Neuronal stem cell (in vitro differentiated cells): ENCODE data around the gene CCNDBP1.
A peak's percentile ranks its signal among the peaks of the same experiment; 100 is the strongest.

Experiments used
- DNase-seq: peaks from one replicate; pipeline ENCODE4 v3.0.0-alpha.2; 2013; ENCODE audit warnings: low spot score
- H2AFZ ChIP-seq: one replicate; pipeline ENCODE4 v1.6.1; 2013; ENCODE audit warnings: mild to moderate bottlenecking, low read length, inconsistent platforms
- H2AK5ac ChIP-seq: 2 replicates; pipeline ENCODE4 v1.6.1; 2013; ENCODE audit warnings: low read depth, mild to moderate bottlenecking, inconsistent platforms, low read length, moderate library complexity, mixed read lengths
- H2BK120ac ChIP-seq: 2 replicates; pipeline ENCODE4 v1.6.1; 2013; ENCODE audit warnings: low read depth, mild to moderate bottlenecking, inconsistent platforms, low read length, moderate library complexity, mixed read lengths
- H2BK12ac ChIP-seq: one replicate; pipeline ENCODE4 v1.6.1; 2013; ENCODE audit warnings: low read length, inconsistent platforms
- H2BK15ac ChIP-seq: 2 replicates; pipeline ENCODE4 v1.6.1; 2013; ENCODE audit warnings: mild to moderate bottlenecking, low read length, inconsistent platforms, mixed read lengths
- H2BK5ac ChIP-seq: one replicate; pipeline ENCODE4 v1.6.1; 2013; ENCODE audit warnings: inconsistent platforms, mild to moderate bottlenecking, low read length, moderate library complexity
- H3K14ac ChIP-seq: one replicate; pipeline ENCODE4 v1.6.1; 2013; ENCODE audit warnings: low read length, inconsistent platforms
- H3K18ac ChIP-seq: 2 replicates; pipeline ENCODE4 v1.6.1; 2013; ENCODE audit warnings: low read length, inconsistent platforms
- H3K23ac ChIP-seq: 2 replicates; pipeline ENCODE4 v1.6.1; 2013; ENCODE audit warnings: low read depth, mild to moderate bottlenecking, mixed read lengths, low read length, inconsistent platforms; ENCODE audit not compliant: poor library complexity
- H3K27ac ChIP-seq: replicated peaks from 3 replicates; pipeline ENCODE4 v1.5.1; 2013; ENCODE audit warnings: low read length, inconsistent platforms
- H3K27me3 ChIP-seq, 3 experiments: 2 replicates each; pipeline ENCODE4 v1.6.1; 2013; ENCODE audit warnings: low read length in 3 of 3, mild to moderate bottlenecking in 2 of 3, inconsistent platforms in 1 of 3, low read depth in 1 of 3, mixed read lengths in 1 of 3, moderate library complexity in 1 of 3; ENCODE audit not compliant: control insufficient read depth in 3 of 3, insufficient read depth in 3 of 3
- H3K36me3 ChIP-seq, 2 donors: replicated peaks in 1 of 2; 2 replicates each; pipeline ENCODE4 v1.6.1; 2013; ENCODE audit warnings: low read length in 2 of 2; ENCODE audit not compliant: control insufficient read depth in 2 of 2, insufficient read depth in 2 of 2
- H3K4ac ChIP-seq: 2 replicates; pipeline ENCODE4 v1.6.1; 2013; ENCODE audit warnings: inconsistent platforms, mild to moderate bottlenecking, low read length, moderate library complexity
- H3K4me1 ChIP-seq, 2 donors: 1 replicate in 1 of 2; 2 replicates in 1 of 2; pipeline ENCODE4 v1.6.1; 2013; ENCODE audit warnings: low read length in 2 of 2, low read depth in 1 of 2; ENCODE audit not compliant: control insufficient read depth in 2 of 2, insufficient read depth in 1 of 2
- H3K4me2 ChIP-seq: one replicate; pipeline ENCODE4 v1.6.1; 2013; ENCODE audit warnings: mild to moderate bottlenecking, low read length, inconsistent platforms; ENCODE audit not compliant: insufficient read depth, poor library complexity, severe bottlenecking
- H3K4me3 ChIP-seq, 2 donors: 2 replicates each; pipeline ENCODE4 v1.5.1; 2013; ENCODE audit warnings: low read length in 2 of 2, mild to moderate bottlenecking in 2 of 2, inconsistent platforms in 1 of 2, moderate library complexity in 1 of 2
- H3K79me1 ChIP-seq: one replicate; pipeline ENCODE4 v1.6.1; 2013; ENCODE audit warnings: low read depth, mild to moderate bottlenecking, inconsistent platforms, low read length, moderate library complexity
- H3K9ac ChIP-seq: one replicate; pipeline ENCODE4 v1.6.1; 2013; ENCODE audit warnings: mild to moderate bottlenecking, low read depth, low read length, inconsistent platforms; ENCODE audit not compliant: poor library complexity
- H3K9me3 ChIP-seq, 2 donors: replicated peaks in 1 of 2; 2 replicates each; pipeline versions ENCODE3 to v1.6.1; 2013; ENCODE audit warnings: low read length in 2 of 2, mild to moderate bottlenecking in 2 of 2, inconsistent platforms in 1 of 2, low read depth in 1 of 2, mixed read lengths in 1 of 2, moderate library complexity in 1 of 2; ENCODE audit not compliant: control insufficient read depth in 2 of 2, insufficient read depth in 1 of 2
- H4K8ac ChIP-seq: one replicate; pipeline ENCODE4 v1.6.1; 2013; ENCODE audit warnings: low read depth, mild to moderate bottlenecking, inconsistent platforms, low read length, moderate library complexity
- H4K91ac ChIP-seq: one replicate; pipeline ENCODE4 v1.6.1; 2013; ENCODE audit warnings: low read length, low read depth, mild to moderate bottlenecking, inconsistent platforms; ENCODE audit not compliant: poor library complexity
- WGBS, 2 donors: extraction: QIAGEN DNeasy Blood & Tissue Kit; methylation state at CpG; one replicate each; pipeline ENCODE4 v1.1.7; 2013; ENCODE audit warnings: missing lambda C conversion rate in 2 of 2, mixed read lengths in 1 of 2; ENCODE audit not compliant: insufficient read length in 2 of 2, insufficient replicate concordance in 1 of 2; ENCODE audit errors: extremely low coverage in 2 of 2; 5-methylcytosine and 5-hydroxymethylcytosine counted together

Gene CCNDBP1

DNA sequence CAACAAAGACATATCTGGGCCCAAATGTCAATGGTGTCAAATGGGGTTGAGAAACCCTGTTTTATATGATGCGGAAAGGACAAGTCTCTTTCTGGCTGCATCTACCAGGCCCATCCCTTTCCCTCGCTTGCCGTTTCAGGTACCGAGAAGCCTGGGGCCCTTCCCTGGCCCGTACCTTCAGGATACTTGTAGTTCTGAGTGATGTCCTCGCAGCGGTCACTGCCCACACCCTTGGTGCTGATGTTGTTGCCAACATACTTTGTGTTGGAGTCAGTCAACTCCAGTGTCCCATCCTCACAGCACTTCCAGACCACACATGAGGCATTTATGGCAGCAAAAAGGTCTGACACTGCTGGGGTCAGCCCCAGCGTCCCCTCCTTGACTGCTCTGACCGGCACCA lies 21.8 kb downstream of the CCNDBP1 start:
- H2BK5ac ChIP-seq = no peak overlapping the region
- no CpG with 5 or more reads among the region's 9 CpGs for WGBS, 2 donors
- no peak overlapping the region for H3K4me3 ChIP-seq
- H4K8ac ChIP-seq = no peak overlapping the region
- H3K27me3 ChIP-seq = peaks cover 0 to 50% (median 0%) of the 10 kb centered on the region in 3 experiments
- H3K4me2 ChIP-seq = no peak overlapping the region
- no peak overlapping the region for H2BK15ac ChIP-seq
- no peak overlapping the region for H2BK12ac ChIP-seq
- no peaks in the 10 kb centered on the region for H3K36me3 ChIP-seq
- H4K91ac ChIP-seq = no peak overlapping the region
- DNase-seq = no peak
- no peaks in the 10 kb centered on the region for H3K79me1 ChIP-seq
- H3K27ac ChIP-seq = no peak overlapping the region
- H3K9me3 ChIP-seq = no peaks in the 10 kb centered on the region
- no peak overlapping the region for H2AFZ ChIP-seq
- peaks cover 0 to 3% of the 10 kb centered on the region in 2 donors for H3K4me1 ChIP-seq
- no peak overlapping the region for H2AK5ac ChIP-seq
- H2BK120ac ChIP-seq = no peak overlapping the region
- H3K9ac ChIP-seq = no peak overlapping the region
- no peak overlapping the region for H3K14ac ChIP-seq
- no peak overlapping the region for H3K18ac ChIP-seq
- no peak overlapping the region for H3K23ac ChIP-seq
- no peak overlapping the region for H3K4ac ChIP-seq

GRCh38 chr15:43208052-43209002 lies 23.1 kb downstream of the CCNDBP1 start:
- Histone ChIP-seq H3K27ac (no peak overlapping the region), H2BK120ac (no peak overlapping the region), H2BK15ac (no peak overlapping the region), H2BK5ac (no peak overlapping the region), H3K9ac (peak overlapping the region; percentile 79), H3K14ac (no peak overlapping the region), H3K4me3 (no peak overlapping the region), H4K91ac (no peak overlapping the region), H3K23ac (no peak overlapping the region), H3K79me1 (no peaks in the 10 kb centered on the region), H2AK5ac (no peak overlapping the region), H3K18ac (no peak overlapping the region), H4K8ac (no peak overlapping the region), H2BK12ac (no peak overlapping the region), H3K4ac (no peak overlapping the region), H3K27me3 (peaks cover 0 to 52% (median 0%) of the 10 kb centered on the region in 3 experiments), H3K4me2 (no peak overlapping the region), H3K36me3 (no peaks in the 10 kb centered on the region), H2AFZ (peak overlapping the region; percentile 17), H3K9me3 (no peaks in the 10 kb centered on the region), H3K4me1 (peaks cover 0 to 3% of the 10 kb centered on the region in 2 donors)
- WGBS, 2 donors = no CpG with 5 or more reads among the region's 23 CpGs
- no peak for DNase-seq

DNA sequence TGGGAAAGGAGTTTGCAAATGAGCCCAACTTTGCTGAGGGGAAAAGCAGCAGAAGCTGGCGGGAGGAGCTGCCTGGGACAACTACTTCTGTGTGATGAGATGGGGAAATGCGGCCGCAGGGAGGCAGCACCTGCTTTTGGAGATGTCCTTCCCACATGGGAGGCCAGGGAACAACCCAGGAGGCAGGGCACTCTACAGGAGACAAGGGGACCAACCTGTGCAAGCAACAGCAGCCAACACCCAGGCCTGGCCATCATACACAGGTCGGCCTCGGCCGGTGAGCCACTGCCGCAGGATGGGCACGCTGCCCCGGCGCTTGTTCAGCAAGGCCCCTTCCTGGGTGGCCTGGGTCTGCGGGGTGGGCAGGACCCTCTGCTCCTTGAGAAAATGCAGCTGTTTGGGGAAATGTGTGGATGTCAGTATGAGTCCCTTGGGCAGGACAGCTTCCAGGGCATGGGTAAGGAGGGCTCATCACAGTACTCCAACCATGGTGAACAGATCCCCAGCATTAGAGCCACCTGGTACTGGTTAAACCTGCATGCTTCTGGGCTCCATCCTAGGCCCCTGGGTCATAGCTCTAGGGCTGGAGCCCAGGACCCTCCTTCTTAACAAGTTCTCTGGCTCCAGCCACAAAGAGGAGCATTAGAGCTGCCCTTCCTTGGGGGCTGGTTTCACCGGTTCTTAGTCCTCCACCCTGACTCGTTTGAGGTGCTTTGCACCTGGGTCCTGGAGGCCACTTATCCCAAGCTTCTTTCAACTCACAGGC lies 24.0 kb downstream of the CCNDBP1 start:
- H4K91ac ChIP-seq = no peak overlapping the region
- H3K4ac ChIP-seq = no peak overlapping the region
- H2BK12ac ChIP-seq = peak overlapping the region; percentile 44
- H2BK5ac ChIP-seq = no peak overlapping the region
- no peak overlapping the region for H2BK120ac ChIP-seq
- no peaks in the 10 kb centered on the region for H3K9me3 ChIP-seq
- peak overlapping the region; percentile 14 for H3K23ac ChIP-seq
- H2BK15ac ChIP-seq = no peak overlapping the region
- no peak overlapping the region for H3K4me2 ChIP-seq
- no peak overlapping the region for H3K18ac ChIP-seq
- H3K27me3 ChIP-seq = peaks cover 0 to 57% (median 0%) of the 10 kb centered on the region in 3 experiments
- H3K36me3 ChIP-seq = no peaks in the 10 kb centered on the region
- H3K9ac ChIP-seq = no peak overlapping the region
- H3K4me3 ChIP-seq = no peak overlapping the region
- DNase-seq = no peak
- no peaks in the 10 kb centered on the region for H3K79me1 ChIP-seq
- H2AFZ ChIP-seq = no peak overlapping the region
- no peak overlapping the region for H3K14ac ChIP-seq
- no peak overlapping the region for H3K27ac ChIP-seq
- no CpG with 5 or more reads among the region's 13 CpGs for WGBS, 2 donors
- H3K4me1 ChIP-seq = no peaks in the 10 kb centered on the region
- H4K8ac ChIP-seq = no peak overlapping the region
- no peak overlapping the region for H2AK5ac ChIP-seq
